Adrenal gland (tissue), 5 donors: ENCODE measurements around the gene DGKH.

Experiments used
- POLR2A ChIP-seq, 2 donors: fragments of 450-650 bp; IDR thresholded peaks; one replicate each; pipeline ENCODE4 v1.6.1; 2017; ENCODE audit warnings: antibody characterized with exemption in 2 of 2, mild to moderate bottlenecking in 2 of 2, moderate library complexity in 1 of 2
- TF ChIP-seq, protein P1 (sequence below), 6 experiments: fragments of 450-650 bp in 4 of 6; fragments of 200-600 bp in 2 of 6; sonication (generic) in 1 of 6; IDR thresholded peaks; 1 replicate in 5 of 6; 2 replicates in 1 of 6; pipeline versions ENCODE4 v1.5.1 to v1.8.0; 2016 to 2021; ENCODE audit warnings: antibody characterized with exemption in 6 of 6, mild to moderate bottlenecking in 2 of 6, moderate library complexity in 1 of 6
- donor health status: DM: no; HTN: no; CAD: no.

DNA sequence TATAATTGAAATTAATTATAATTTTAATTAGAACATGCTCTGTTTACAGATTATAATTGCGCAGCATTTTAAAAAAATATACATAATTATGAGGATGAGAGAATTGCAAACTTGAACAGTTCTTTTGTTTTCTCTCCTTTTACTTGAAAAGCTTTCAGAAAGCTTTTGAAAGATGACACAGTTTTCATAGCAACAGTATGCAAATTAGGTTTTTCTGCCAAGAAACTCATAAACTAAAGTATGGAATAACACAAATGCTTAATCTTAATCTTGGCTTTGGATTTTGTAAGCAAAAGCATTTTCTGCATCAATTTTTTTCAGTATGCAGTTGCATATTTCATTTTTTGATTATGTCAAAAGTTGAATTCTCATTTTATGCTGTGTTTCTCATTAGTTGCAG is 190.7 kb downstream of the DGKH start:
- no peak for TF ChIP-seq POLR2A (IDR thresholded peaks at IDR 0.05)
- TF ChIP-seq, protein P1, sequence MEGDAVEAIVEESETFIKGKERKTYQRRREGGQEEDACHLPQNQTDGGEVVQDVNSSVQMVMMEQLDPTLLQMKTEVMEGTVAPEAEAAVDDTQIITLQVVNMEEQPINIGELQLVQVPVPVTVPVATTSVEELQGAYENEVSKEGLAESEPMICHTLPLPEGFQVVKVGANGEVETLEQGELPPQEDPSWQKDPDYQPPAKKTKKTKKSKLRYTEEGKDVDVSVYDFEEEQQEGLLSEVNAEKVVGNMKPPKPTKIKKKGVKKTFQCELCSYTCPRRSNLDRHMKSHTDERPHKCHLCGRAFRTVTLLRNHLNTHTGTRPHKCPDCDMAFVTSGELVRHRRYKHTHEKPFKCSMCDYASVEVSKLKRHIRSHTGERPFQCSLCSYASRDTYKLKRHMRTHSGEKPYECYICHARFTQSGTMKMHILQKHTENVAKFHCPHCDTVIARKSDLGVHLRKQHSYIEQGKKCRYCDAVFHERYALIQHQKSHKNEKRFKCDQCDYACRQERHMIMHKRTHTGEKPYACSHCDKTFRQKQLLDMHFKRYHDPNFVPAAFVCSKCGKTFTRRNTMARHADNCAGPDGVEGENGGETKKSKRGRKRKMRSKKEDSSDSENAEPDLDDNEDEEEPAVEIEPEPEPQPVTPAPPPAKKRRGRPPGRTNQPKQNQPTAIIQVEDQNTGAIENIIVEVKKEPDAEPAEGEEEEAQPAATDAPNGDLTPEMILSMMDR (IDR thresholded peaks at IDR 0.05): no peak
